ENCODE measurements around the gene C1orf53.
"Not testable (repeated sequence)": the region's sequence is repeated elsewhere in the genome, so short reads cannot be mapped to it uniquely, and the experiment has no call there.

Gene C1orf53

DNA sequence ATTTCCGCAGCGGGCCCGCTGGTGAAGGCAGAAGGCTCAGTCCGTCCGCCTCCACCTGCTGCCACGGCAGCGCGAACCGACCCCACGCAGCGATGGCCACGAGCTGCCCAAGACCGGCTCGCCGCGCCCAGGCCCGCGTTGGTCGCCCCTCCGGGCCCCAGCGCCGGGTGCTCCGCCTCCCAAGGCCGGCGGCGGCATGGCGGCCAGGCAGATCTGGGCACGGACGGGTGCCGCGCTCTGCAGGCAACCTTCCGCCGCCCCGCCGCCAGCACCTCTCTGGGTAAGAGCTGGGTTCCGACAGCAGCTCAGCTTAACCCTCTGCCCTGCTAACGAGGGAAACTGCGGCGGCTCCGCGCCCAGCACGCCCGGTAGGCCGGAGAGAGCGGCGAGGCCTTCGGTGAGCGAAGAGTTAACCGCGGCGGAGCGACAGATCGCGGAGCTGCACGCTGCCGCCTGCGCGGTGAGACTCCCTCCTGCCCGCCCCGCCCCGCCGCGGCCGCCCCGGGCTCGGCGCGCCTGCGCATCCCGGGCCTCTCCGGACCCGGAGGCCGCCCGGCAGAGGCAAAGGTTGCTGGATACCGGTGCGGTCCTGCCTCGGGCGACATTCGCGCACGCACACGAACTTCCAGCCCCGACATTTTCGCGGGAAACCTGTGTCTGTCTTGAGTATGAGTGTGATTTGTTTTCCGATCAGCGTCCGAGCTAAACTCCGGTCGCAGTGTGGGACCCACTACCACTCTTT is at the start of gene C1orf53:
TSS of gene C1orf53 (plus strand) at position 177 of the 742 bp plus-strand sequence. CDS start at position 197, 20 bp downstream.
- DNase-seq: peak; percentile 79

DNA sequence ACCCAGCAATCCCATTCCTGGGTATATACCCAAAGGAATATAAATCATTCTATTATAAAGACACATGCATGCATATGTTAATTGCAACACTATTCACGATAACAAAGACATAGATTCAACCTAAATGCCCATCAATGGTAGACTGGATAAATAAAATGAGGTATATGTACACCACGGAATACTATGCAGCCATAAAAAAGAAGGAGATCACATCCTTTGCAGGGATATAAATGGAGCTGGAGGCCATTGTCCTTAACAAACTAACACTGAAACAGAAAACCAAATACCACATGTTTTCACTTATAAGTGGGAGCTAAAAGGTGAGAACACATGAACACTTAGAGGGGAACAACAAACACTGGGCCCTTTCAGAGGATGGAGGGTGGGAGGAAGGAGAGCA is 46.7 kb upstream of the C1orf53 start:
- DNase-seq: not testable (repeated sequence)

DNA sequence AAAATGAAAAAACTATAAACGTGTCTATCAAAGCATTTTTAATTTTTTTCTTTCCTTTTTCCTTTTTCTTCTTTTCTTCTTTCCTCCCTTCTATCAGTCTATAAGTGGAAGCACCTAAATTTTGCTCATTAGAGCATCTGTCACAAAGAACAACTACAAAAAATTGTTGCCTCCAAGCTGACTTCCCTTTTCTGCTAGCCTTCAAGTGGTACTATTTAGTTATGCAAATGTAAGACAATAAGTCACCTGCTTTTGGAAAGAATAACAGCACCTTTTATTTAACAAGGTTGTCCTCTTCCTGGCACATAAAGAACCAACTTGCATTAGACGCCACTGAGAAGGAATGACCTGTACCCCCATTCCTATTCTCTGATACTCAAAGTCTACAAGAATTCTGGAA is 45.0 kb upstream of the C1orf53 start:
- DNase-seq: no peak

DNA sequence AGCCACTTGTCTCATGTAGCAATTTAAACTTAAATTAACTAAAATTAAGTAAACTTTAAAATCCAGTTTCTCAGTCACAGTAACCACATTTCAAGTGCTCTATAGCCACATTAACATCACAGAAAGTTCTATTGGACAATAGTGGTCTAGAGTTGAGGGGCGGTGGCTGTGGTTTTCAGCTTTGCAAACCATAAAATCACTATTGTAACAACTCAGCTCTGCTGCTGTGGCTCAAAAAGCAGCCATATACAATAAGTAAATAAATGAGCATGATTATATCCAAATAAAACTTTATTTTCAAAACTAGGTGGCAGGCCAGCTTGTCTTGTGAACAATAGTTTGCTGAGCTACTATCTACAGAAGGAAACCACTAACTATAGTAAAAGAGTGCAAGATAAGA is 43.4 kb upstream of the C1orf53 start:
- no peak for DNase-seq

DNA sequence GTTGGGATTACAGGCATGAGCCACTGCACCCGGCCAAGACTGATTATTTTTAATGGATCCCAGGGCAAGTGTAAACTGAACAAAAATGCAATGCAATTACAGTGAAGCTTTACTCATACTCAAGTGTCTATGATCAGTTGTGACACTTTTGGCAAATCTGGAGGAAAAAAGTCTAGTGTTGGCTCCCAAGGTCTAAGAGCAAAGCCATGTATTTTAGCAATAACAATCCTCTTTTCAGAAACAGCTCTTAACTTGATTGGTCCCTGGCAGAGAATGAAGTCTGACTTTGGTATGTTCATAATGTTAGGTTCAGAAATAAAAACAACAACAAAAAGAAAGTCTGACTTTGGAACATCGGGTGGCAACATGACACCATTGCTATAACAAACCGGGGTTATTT is 40.2 kb upstream of the C1orf53 start:
- no peak for DNase-seq

DNA sequence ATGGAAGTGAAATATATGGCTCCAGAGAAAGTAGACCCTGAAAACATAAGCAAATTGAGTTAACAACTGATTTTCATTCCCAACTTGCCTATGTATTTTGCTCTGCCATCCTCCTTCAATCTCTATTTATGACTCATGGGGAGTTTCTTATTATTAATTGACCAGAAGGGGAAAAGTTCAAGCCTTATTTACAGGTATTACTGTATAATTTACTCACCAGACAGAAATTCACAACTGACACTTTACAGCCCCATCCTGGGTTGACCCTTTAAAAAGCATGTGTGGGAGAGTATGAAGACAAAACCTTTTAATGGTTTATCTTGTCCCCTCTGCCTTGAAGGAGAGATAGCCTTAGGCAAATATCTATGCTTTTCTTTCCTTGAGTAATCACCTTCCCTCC is 39.8 kb upstream of the C1orf53 start:
- DNase-seq: no peak

DNA sequence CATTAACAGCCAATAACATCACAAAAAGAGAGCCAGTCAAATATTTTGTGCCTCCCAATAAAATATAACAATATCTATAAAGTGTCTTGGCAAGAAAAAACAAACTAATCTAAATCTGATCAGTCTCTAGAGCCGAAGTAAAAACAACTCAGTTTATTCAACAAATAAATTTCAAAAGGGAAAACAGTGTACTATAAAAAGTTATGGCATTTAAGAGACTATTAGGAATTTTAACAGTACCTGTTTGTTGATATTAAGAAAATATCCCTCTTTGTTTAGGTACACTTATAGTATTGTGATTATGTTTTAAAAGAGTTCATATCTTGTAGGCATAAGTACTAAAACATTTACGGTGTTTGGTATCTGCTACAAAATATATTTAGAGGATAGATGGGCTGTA is 36.6 kb upstream of the C1orf53 start:
- DNase-seq: no peak

DNA sequence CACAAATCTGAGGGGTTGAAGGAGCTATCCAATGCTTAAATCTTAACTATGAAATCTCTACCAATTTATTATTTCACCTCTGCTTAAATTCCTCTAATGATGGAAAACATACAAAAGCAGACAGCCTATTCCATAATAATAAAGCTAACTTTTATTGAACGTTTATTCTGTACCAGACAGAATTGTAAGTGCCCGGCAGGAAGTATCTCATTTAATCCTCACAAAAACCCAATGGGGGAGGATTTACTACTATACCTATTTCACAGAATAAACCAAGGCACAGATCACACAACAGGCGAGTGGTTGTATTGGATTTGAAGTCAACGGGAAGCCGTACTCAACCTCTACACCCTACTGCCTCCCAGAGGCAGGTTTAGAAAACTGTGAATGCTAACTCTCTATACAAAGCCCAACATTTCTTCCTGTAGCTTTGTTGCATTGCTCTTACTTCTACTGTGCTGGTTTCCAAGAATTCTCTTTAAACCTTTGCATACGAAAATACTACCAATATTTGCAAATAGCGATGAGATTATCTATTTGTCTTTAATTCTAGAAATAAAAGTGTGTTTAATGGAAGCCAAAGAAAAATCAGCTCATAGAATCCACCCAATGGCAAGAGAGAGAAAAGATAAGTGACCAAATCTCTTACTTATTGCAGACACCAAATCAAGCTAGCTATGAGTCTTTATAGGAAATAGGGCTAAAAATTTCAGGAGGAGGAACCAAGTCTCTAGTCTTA is 33.5 kb upstream of the C1orf53 start:
- peak; percentile 6 for DNase-seq

DNA sequence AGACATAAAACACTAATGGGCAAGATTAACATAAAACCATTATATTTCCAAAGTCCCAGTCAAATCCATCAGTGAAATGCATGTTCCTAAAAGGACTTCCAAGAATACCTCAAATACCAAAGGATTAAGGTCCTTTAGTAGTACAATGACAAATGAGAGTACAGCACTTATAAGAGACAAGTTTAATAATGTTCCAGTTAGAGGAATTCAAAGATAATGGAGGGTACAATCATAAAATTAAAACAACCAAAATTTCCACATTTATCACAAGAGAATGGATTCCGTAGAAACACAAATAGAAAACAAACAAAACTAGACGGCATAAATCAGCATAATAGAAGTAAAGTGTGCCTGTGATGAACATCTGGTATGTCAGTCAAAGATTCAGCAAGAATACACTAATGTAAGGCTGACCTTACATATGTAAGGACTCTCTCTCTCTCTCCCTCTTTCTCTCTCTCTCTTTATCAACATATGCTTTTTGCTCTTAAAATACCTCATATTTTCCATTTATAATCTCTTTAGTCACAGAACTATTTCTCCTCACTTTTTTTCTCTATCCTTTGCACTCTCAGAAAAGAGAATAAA is 32.8 kb upstream of the C1orf53 start:
- DNase-seq: no peak

DNA sequence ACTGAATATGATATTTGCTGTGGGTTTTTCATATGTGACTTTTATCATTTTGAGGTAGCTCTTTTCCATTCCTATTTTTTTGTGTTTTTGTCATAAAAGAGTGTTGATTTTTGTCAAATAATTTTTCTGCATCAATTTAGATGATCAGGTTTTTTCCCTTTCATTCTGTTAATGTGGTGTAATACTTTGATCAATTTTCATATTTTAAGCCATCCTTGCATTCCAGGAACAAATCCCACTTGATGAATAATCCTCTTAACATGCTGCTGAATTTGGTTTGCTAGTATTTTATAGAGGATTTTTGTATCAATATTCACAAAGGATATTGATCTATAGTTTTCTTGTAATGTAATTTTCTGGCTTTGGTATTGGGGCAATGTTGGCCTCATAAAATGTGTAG is 25.5 kb upstream of the C1orf53 start:
- no peak for DNase-seq

DNA sequence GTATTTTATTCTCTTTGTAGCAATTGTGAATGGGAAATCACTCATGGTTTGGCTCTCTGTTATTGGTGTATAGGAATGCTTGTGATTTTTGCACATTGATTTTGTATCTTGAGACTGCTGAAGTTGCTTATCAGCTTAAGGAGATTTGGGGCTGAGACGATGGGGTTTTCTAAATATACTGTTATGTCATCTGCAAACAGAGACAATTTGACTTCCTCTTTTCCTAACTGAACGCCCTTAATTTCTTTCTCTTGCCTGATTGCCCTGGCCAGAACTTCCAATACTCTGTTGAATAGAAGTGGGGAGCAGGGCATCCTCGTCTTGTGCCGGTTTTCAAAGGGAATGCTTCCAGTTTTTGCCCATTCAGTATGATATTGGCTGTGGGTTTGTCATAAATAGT is 22.0 kb upstream of the C1orf53 start:
- DNase-seq: not testable (repeated sequence)

DNA sequence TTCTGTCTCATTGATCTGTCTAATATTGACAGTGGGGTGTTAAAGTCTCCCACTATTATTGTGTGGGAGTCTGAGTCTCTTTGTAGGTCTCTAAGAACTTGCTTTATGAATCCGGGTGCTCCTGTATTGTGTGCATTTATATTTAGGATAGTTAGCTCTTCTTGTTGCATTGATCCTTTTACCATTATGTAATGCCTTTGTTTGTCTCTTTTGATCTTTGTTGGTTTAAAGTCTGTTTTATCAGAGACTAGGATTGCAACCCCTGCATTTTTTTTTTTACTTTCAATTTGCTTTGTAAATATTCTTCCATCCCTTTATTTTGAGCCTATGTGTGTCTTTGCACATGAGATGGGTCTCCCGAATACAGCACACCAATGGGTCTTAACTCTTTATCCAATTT is 20.2 kb upstream of the C1orf53 start:
- not testable (repeated sequence) for DNase-seq

DNA sequence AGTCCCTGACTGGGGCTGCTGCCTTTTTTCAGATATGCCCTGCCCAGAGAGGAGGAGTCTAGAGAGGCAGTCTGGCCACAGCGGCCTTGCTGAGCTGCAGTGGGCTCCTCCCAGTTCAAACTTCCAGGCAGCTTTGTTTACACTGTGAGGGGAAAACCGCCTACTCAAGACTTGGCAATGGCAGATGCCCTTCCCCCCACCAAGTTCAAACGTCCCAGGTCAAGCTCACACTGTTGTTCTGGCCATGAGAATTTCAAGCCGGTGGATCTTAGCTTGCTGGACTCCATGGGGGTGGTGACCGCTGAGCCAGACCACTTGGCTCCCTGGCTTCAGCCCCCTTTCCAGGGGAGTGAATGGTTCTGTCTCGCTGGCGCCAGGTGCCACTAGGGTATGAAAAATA is 18.3 kb upstream of the C1orf53 start:
- no peak for DNase-seq

DNA sequence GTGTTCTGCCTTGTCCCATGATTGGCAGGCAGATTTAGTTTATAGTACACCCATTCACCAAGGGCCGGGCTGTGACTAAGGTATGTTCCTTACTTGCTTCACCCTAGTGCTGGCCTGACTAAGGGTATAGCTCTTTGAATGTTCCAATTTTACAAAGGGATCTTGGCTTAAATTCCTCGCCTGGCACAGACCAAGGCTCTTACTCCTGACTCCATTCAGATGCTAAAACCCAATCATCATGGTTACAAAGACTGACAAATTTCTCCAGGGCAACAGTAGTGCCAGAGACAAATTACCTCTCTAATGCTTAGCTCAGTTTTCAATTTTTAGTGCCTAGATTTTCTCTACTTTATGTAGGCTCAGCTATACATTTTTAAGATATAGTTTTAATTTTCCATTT is 11.5 kb upstream of the C1orf53 start:
- DNase-seq: no peak

DNA sequence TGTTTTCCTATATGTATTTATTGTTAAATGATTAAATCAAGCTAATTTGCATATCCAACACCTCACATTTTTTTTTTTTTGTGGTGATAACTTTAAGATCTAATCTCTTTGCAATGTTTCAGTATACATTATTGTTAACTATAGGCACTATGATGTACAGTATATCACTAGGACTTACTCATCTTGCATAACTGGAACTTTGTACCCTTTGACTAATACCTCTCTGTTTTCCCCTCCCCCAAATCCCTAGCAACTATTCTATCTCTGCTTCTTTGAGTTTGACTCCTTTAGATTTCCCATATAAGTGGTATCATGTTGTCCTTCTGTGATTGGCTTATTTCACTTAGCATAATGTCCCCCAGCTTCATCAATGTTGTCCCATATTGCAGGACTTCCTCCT is 9.7 kb upstream of the C1orf53 start:
- DNase-seq: no peak

DNA sequence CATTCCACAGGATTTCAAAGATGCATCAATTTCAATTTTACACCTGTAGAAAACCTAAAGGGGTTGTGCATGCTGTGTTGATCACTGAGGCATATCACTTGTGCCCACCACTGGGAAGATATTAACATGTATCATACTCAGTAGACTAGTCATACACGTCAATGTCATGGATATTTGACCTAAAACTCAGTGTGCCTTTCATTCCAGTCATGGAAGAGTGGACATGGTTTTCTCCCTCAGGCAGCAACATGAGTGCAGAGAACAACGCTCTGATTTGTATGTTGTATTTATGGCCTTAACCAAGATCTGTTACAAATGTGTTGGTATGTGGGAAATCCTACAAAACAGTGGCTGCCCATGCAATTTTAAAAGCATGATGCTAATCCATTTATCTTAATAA is 6.1 kb upstream of the C1orf53 start:
- DNase-seq: no peak

DNA sequence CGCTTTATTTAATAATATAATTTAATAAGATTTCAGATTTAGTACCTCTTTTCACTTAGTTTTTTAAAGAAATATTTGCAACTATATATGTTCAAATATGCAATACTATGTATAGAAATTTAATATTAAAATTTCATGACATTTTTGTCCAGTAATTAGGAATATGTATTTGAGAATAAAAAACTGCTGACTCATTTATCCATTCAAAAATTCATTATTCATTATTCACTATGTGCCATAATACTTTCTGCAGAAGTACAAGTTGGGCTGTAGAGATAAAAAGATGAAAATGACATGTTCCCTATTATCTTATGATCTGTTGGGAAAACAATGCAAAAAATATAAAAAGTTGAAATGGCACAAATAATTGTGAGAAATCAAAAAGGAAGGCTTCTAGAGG is 3.4 kb upstream of the C1orf53 start:
- no peak for DNase-seq

DNA sequence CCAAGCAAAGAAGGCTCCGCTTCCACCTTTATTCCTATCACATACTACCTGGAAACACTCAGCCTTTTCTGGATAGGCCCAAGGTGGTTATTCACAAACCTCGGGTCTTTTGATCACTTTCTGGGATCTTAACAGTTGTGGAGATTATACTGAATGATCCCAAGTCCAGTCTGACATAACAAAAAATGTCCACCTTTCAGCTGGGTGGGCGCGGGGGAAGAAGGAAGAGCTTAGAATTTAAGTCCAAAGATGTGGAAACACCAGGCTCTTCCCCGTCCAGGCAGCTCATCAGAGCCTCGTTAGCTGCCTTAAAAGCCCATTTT is 338 bp upstream of the C1orf53 start:
- DNase-seq: no peak

DNA sequence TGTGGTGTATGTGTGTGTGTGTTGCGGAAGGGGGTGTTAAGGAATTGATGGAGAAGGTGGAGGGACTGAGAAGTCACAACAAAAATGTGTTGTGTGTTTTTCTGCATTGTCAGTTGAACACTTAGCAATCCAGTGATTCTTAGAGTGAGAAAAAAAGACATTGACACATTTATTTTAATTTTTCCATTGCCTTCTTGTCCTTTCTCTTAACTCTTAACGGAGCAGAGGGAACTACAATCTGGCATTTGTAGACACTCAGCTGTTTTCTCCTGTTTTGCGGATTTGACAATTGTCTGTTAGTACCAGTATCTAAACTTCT is 725 bp downstream of the C1orf53 start:
- DNase-seq: no peak

DNA sequence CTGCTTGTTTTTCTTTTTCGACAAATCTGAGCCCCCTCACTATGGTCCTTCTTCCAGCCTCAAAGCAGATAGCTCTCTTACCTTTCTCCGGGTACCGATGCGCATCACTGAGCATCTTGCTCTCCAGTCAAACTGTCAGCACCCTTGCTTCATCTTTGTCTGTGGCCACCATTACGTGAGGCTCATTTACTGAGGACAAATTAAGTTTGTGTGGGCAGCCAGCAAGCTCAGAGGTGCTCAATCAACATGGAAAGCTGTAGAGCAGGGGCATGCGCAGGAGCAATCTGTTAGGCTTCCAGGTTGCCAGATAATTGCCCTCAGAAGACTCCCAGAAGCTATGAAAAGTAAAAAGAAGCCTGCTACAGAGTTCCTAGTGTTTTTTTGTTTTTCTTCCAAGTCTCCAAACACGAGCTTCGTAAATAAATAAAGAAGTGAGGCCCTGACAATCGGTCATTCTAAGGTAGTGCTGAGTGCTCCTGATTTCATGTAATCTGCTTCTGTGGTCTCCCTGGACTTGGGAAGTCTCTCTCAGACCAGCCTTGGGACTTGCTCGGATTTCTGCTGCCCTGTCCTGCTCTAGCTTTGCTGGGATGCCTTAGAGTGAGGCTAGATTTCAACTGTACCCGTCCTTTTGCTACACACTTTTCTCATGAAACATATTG is 1.8 kb downstream of the C1orf53 start:
- DNase-seq: no peak

DNA sequence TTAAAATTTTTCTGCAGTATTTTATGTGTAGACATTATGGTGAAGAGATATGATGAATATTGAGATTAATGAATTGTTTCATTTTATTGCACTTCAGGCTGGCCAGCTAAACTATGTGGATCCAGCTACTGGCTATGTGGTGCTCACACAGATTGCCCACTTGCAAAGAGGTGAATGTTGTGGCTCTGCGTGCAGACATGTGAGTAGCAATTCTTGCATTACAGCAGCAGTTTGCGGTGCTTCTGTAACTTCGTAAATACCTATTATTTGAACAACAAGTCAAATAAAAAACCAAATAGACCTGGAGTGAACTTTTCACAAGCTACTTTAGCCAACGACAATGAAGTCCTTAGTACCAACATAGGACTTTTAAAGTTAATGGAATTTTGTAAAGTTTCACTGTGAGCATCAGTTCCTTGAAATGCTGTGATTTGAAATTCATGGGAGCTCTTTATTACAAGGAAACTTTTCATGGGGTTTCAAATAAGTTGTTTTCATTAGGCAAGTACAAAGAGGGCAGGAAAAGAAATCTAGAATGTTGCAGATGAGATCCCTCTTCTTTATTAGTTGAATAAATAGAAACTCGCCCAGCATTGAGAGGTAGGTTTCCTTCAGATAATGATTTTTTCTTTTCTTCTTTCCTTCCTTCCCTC is 3.4 kb downstream of the C1orf53 start:
- DNase-seq: no peak

DNA sequence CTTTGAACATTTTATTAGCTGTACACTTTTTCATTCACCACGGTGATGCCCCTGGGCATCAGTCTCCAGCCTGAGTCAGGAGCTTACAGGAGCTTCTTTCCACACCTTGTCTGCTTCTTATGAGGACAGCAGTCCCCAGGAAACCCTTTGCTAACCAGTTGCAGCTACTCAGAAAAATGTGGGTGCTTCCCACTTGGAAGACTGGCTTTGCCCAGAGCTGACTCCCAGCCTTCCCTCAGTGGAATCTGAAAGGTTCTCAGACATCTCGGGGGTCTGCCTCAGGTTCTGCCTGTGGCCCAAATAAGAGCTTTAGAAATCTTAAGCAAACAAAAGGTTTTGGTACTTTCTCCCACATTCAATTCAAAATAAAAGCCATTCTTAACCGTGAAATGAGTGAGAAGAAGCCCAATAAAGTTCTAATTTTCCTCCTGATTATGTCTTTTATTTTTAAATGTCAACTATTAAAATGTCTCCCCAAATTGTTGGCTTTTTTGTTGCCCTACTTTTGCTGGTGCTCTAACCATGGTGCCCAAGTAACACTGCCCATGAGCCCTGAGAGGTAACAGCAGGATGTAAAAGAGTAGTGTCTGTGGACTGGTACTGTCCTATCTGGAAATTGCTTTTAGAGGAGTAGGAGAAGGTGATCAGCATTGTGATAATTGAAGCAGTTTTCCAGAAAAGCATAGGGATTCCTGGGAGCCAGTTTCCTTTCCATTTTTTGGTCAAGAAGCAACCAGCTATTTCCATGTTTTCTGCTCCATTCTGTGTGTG is 5.6 kb downstream of the C1orf53 start:
- no peak for DNase-seq
